Tibial nerve (tissue), 4 donors: ENCODE data around the gene TAF12. TPM values are rescaled to one million over a fixed set of nuclear protein-coding genes. Genes with fewer than 3 reads are reported as not detected.

Source experiments
- DNase-seq, 2 donors: peaks; one replicate each; pipeline ENCODE4 v3.0.0-alpha.2; 2019; ENCODE audit warnings: low spot score in 2 of 2
- H3K27ac ChIP-seq, 4 donors: fragments of 200-600 bp; sonication (generic) in 3 of 4; one replicate each; pipeline ENCODE4 v1.5.1; 2017 to 2019; ENCODE audit warnings: mild to moderate bottlenecking in 1 of 4
- H3K27me3 ChIP-seq, 2 donors: fragments of 200-600 bp; sonication (generic) in 1 of 2; one replicate each; pipeline versions ENCODE4 v1.5.1 to v1.6.0; 2017 to 2019
- H3K36me3 ChIP-seq, 3 donors: fragments of 200-600 bp; sonication (generic); one replicate each; pipeline ENCODE4 v1.5.1; 2018 to 2019
- H3K4me1 ChIP-seq, 4 donors: fragments of 200-600 bp; sonication (generic) in 3 of 4; one replicate each; pipeline ENCODE4 v1.5.1; 2017 to 2019
- H3K4me3 ChIP-seq, 4 donors: fragments of 200-600 bp; sonication (generic) in 3 of 4; one replicate each; pipeline ENCODE4 v1.5.1; 2017 to 2019; ENCODE audit warnings: mild to moderate bottlenecking in 1 of 4, moderate library complexity in 1 of 4
- H3K9me3 ChIP-seq, 4 donors: fragments of 200-600 bp; sonication (generic) in 3 of 4; one replicate each; pipeline ENCODE4 v1.5.1; 2017 to 2019
- CTCF ChIP-seq, 5 experiments: fragments of 200-600 bp in 3 of 5; fragments of 450-650 bp in 2 of 5; sonication (generic) in 3 of 5; IDR thresholded peaks; one replicate each; pipeline ENCODE4 v1.5.1; 2016 to 2019; ENCODE audit warnings: antibody characterized with exemption in 5 of 5, mild to moderate bottlenecking in 3 of 5, moderate library complexity in 2 of 5
- EP300 ChIP-seq, 2 donors: sonication (generic); formaldehyde crosslinking; IDR thresholded peaks; one replicate each; pipeline ENCODE4 v1.6.1; 2017; ENCODE audit warnings: antibody characterized with exemption in 2 of 2, mild to moderate bottlenecking in 1 of 2
- POLR2A ChIP-seq, 2 donors: fragments of 450-650 bp; IDR thresholded peaks; one replicate each; pipeline ENCODE4 v1.6.1; 2017; ENCODE audit warnings: antibody characterized with exemption in 2 of 2, mild to moderate bottlenecking in 2 of 2, moderate library complexity in 2 of 2
- WGBS, 2 donors: methylation state at CpG; one replicate each; pipeline ENCODE4 v1.1.5; 2018; 5-methylcytosine and 5-hydroxymethylcytosine counted together
- total RNA-seq, 4 donors: library from RNA; depleted of rRNA; stranded (reverse); fragments of >200 nt; gene quantifications; one replicate each; pipeline ENCODE4 v1.1.0, GENCODE V29; 2016

The TAF12 gene
- total RNA-seq, 4 donors from 2014 or later = 14.3 to 25.8 (median 24.0) TPM

DNA sequence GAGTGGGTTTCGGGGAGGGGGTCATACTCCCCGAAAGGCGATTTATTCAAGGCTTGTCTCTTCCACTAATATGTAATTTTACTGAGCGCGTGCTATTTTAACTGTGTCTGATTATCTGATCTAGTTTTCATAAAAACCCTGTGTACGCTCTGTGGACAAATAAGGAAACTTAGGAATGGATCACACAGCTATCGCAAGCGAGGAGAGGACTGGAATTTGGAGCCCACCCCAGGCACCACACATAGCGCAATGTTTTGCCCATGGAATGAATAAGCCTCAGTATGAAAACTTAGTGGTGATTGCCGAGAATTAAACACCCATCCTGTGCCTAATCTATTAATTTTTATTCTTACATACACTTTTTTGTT, 60.6 kb downstream of the TAF12 start:
- Histone ChIP-seq H3K4me3 (peak overlapping the region; percentile 70 to 97 (median 89)), H3K9me3 (no peaks in the 10 kb centered on the region), H3K27me3 (no peaks in the 10 kb centered on the region), H3K36me3 (peaks cover 0 to 30% (median 16%) of the 10 kb centered on the region in 3 donors), H3K27ac (peak overlapping the region; percentile 54 to 93 (median 88)), H3K4me1 (peaks cover 0 to 35% (median 8%) of the 10 kb centered on the region in 4 donors)
- no peak for DNase-seq
- WGBS, 2 donors = 0 to 2% methylated on average over 10 of the region's 10 CpGs
- TF ChIP-seq EP300 (IDR thresholded peaks at IDR 0.05) = no peak
- TF ChIP-seq POLR2A (IDR thresholded peaks at IDR 0.05) = no peak
- no peak for TF ChIP-seq CTCF (IDR thresholded peaks at IDR 0.05)

DNA sequence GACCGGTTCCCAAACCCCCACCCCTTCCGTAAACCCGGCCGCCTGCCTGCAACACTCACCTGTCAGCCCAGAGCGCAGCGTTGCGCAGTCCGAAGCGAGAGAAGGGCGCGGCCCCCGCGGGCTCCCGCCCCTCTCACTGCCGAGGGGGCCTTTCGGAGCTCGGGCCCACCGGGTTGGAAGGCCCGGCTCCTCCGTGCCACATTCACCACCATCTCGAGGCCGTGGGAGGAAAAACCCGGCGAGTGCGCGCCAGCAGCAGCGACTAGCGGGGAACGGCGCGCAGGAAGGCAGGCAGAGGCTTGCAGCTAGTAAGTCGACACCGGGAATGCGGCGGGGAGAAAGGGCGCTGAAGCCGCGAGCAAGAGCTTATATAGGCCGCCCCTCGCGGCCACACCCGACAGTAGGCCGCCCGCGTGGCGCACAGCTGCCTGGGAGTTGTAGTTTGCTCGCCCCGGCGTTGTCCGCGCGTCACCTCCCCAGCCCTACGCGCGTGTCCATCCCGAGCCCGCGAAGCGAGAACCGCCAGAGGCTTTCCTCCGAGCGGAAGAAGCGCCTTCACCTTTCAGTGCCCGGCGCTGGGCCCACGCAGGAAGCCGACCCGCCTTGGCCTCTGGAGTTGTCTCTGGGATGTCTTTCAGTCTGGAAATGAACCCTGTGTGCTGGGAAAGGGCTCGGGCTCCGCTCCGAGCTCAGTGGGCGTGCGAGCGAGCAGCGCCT, 61.2 kb downstream of the TAF12 start:
- WGBS, 2 donors = 0 to 2% methylated on average over 43 to 44 of the region's 75 CpGs
- peak overlapping the region; percentile 54 to 93 (median 88) for H3K27ac ChIP-seq
- H3K4me1 ChIP-seq = peaks cover 0 to 35% (median 8%) of the 10 kb centered on the region in 4 donors
- TF ChIP-seq CTCF (IDR thresholded peaks at IDR 0.05) = peak in 2 of 5 experiments; percentile 66 to 68
- TF ChIP-seq POLR2A (IDR thresholded peaks at IDR 0.05) = peak; percentile 85 to 86
- peak; percentile 36 to 99 for TF ChIP-seq EP300 (IDR thresholded peaks at IDR 0.05)
- peaks cover 0 to 36% (median 21%) of the 10 kb centered on the region in 3 donors for H3K36me3 ChIP-seq
- peak; percentile 92 to 95 for DNase-seq
- no peaks in the 10 kb centered on the region for H3K27me3 ChIP-seq
- no peaks in the 10 kb centered on the region for H3K9me3 ChIP-seq
- H3K4me3 ChIP-seq = peak overlapping the region; percentile 70 to 97 (median 89)

GRCh38 chr1:28580722-28581530, 61.9 kb downstream of the TAF12 start:
- no peak for DNase-seq
- Histone ChIP-seq H3K36me3 (peaks cover 0 to 43% (median 23%) of the 10 kb centered on the region in 3 donors), H3K27me3 (no peaks in the 10 kb centered on the region), H3K4me1 (peaks cover 0 to 35% (median 8%) of the 10 kb centered on the region in 4 donors), H3K4me3 (peak overlapping the region; percentile 70 to 97 (median 89)), H3K27ac (peak overlapping the region; percentile 24 to 93 (median 88)), H3K9me3 (no peaks in the 10 kb centered on the region)
- 2% methylated on average over 25 of the region's 26 CpGs for WGBS, 2 donors
- no peak for TF ChIP-seq CTCF (IDR thresholded peaks at IDR 0.05)
- no peak for TF ChIP-seq EP300 (IDR thresholded peaks at IDR 0.05)
- TF ChIP-seq POLR2A (IDR thresholded peaks at IDR 0.05) = no peak

DNA sequence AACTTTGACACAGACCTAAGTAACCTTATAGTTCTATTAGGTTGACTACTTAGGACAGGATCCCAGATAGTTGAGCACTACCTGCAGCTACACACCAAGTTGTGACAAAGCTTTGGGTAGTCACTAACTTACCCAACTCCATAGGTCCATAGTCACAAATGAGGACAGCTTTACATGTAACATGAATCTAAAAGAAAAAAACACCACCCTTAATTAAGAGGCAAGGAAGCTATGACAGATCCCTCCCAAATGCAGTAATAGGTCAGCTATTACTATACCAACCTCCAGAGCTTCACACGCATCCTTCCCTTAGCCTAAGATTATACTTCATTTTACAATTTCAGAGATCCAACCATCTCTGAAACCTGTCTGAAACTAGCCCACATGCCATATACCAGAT, 63.5 kb downstream of the TAF12 start:
- Histone ChIP-seq H3K27me3 (no peaks in the 10 kb centered on the region), H3K4me1 (peaks cover 0 to 35% (median 8%) of the 10 kb centered on the region in 4 donors), H3K27ac (no peak overlapping the region), H3K36me3 (peaks cover 0 to 59% (median 23%) of the 10 kb centered on the region in 3 donors), H3K4me3 (no peak overlapping the region), H3K9me3 (no peaks in the 10 kb centered on the region)
- TF ChIP-seq CTCF (IDR thresholded peaks at IDR 0.05) = no peak
- no peak for TF ChIP-seq POLR2A (IDR thresholded peaks at IDR 0.05)
- TF ChIP-seq EP300 (IDR thresholded peaks at IDR 0.05) = no peak
- 83 to 94% methylated on average over 1 of the region's 1 CpG for WGBS, 2 donors
- no peak for DNase-seq
